GM21381 (cell line): ENCODE data around the gene TOX2.

ENCODE experiments used
- ATAC-seq: cut with Tn5 transposase; IDR thresholded peaks from one replicate; pipeline ENCODE4 v1.9.1; 2021; ENCODE audit warnings: mild to moderate bottlenecking, moderate library complexity; ENCODE audit not compliant: unreplicated experiment

TOX2 gene

DNA sequence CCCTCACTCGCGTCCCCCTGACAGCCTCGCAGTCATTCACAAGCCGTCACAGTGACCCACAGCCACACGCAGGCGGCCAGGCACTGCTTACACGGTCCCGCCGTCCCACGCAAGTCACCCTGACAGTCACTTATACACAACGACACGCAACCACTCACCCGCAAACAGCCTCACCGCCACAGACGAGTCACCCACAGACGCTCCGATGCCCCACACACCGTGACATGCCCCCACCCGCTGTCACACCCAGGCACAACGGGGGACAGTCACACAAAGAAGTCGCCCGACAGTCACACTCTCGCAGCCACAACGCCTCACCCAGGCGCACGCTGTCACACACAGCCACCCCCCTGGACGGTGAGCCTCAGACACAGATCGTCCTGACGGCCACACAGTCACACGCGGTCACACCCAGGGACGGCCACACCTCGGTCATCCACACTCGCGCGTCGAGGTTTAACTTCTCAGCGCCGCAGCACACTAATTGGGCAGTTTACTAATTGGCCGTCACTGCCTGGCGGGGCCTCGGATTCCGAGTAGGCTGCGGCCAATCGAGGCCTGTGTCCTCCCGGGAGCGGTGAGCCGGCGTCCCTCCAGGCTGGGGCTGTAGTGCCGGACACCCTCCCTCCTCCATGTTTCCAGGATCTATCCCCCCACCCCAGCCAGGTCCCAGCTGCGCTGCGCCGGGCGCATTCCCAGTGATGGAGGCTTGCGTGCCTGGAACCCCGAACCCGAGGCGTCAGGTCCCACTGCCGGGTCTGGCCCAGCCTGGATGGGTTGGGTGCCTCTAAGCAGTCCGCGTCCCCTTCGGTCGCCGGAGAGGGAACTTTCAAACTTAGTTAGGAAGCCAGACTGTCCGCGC, 790 bp downstream of the TOX2 start:
- ATAC-seq, result no peak

DNA sequence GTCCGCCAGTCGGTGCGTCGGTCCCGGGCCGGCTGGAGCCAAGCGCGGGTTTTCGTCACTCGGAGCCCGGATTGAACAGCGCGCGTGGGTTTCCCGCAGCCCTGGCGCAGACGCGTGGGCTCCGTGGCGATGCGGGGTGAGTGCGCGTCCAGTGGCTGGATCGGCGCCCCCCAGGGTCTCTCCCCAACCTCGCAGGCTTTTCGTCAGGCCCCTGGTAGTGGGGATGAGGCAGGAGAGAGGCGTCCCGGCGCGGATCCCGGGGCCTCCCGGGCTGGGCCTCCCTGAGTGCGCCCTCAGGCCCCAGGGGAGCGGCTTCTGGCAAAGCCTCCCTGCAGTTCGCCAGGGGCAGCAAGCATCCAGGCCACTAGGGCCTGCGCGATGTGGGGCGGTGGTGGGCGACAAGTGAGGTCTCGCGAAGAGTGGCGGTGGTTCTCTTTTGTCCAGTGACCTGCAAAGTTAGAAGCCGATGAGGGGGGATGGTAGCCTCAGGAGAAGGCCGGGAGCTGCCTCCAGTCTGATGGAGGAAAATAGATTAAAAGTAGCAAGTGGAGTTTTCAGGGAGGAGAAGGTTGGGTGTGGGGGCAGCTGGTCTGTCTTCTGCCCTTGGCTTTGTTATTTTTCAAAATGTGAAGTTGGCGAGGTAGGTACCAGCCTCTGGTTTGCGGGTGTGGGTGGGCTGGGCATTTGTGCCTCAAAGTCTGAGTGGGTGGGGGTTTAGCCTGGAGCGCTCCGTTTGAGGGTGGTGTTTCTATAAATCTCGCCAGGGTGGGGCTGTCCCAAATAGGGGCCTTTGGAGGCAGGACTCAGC, 1.6 kb downstream of the TOX2 start:
- ATAC-seq, result no peak

DNA sequence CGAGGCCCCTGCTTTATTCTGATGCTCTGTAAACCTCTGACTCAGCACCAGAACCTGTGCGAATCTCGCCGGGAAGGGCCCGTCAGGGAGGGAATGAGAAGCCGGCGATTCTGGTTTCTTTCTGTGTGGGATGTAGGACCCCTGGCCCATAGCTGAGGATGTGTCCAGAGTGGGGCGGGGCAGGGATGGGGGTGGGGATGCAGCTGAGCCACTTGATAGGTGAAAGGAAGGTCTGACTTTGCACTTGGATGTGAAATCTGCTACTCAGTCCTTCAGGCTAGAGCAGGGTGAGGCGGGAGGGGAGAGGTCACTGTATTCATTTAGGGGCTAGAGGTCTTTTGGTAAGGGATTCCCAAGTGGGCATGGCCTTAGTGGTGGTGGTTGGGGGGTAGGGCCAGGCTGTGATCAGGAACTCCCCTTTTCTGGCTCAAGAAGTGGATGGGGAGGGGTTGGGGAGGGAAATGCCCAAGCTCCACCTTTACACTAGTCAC, 2.3 kb downstream of the TOX2 start:
- no peak for ATAC-seq

DNA sequence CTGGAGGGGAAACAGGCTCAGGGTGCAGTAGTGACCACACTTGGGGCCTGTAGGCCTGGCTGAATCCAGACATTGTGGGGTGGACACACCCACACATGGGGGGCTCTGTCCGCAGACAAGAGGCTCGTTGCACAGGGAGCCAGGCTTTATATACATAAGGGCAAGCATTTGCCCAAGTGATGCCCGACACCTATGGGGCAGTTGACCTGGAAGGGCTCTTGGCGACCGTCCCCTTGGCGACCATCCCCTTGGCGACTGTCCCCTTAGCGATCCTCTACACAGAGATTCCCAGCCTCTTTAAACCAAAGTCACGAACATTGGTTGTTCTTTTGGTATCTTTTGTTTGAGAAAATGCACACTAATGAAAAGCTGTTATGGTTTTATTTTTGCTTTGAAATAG, 2.7 kb downstream of the TOX2 start:
- no peak for ATAC-seq

DNA sequence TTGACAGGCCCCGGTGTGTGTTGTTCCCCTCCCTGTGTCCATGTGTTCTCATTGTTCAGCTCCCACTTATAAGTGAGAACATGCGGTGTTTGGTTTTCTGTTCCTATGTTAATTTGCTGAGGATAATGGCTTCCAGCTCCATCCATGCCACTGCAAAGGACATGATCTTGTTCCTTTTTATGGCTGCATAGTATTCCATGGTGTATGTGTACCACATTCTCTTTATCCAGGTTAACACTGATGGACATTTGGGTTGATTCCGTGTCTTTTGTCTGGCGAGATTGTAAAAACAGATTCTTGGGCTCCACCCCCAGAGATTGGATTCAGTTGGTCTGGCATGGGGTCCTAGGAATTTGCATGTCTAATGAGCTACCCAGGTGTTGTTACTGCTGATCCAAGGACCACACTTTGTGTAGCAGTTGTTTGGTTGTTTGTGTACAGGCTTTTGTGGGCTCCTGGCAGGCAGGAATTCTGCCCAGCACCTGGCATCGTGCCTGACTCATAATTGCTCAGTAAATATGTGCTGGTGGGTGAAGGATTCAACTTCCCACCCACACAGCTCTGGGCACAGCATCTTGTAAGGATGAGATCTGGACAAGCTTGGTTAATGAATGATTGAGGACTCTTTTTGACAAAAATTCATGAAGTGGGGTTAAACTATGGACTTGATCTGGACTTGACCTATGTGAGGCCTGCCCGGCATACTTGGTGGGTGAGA, 5.2 kb downstream of the TOX2 start:
- ATAC-seq, result no peak

DNA sequence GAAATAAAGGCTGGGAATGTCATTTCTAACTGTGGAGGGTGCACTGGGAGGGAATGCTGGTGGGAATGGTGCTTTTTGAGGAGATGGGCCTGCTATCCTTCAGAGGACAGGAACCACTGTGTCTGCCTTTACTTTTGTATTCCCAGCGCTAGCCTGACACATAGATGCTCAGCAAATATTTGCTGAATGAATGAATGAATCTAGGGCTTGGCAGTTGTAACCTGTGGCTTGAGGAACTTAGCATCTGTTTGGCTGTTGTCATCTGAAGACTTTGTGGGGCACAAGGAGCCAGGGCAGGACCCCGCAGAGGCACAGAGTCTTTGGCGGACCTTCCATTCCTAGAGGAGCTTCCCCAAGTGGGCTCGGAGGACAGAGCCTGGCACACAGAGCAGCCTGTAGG, 6.1 kb downstream of the TOX2 start:
- ATAC-seq, result no peak

DNA sequence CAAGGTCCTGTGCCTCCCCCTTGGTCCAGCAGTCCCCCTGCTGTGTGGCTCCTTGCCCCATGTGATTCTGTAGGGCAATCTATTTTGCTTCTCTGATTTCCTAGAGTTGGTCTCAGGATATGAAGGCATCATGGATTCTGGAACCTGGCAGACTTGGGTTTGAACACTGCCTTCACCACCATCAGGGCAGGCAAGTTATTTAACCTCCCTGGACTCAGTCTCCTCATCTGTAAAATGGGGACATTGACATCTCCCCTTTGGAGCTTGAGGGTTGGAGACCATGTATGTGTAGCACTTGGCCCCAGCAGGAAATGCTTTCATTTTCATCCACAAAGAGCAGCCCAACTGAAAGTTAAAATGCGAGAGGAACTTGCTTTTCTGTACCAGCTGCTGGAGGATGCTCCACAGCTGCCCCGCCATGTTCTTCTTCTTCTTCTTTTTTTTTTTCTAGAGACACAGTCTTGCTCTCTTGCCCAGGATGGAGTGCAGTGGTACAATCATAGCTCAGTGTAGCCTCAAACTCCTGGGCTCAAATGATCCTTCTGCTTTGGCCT, 6.7 kb downstream of the TOX2 start:
- peak; percentile 37 for ATAC-seq

DNA sequence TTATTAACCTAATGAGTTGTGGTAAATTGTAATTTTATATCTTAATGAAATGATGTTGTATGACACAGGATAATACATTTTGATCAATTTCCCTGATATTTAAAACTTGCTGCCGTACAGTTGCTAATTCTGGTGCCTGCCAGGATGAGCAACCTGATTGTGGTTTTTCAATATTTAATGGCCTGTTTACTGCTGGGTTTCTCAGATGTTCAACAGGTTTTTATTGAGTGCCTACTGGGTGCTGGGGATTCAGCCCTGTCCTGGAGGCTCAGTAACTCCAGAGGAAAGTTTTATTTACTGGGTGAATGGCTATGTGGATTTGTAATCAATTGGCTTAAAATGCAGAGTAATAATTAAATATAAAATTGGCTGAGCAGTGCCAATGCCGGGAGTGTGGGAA, 8.0 kb downstream of the TOX2 start:
- ATAC-seq, result no peak

DNA sequence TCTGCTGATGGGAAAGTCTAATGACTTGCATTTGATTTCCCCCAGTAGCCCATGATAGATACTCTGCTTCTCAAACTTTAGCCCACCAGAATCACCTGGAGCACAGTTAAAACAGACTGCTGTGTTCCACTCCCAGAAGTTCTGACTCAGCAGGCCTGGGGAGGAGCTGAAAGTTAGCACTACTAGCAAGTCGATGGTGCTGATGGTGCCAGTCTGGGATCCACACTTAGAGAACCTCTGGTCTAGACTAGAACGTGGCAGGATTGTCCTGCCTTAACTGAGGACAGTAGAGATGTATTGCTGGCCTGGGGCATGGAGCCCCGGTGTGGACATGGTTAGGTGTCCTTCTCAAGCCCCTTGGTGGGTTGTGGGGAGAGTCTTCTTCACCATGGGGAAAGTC, 8.7 kb downstream of the TOX2 start:
- no peak for ATAC-seq

DNA sequence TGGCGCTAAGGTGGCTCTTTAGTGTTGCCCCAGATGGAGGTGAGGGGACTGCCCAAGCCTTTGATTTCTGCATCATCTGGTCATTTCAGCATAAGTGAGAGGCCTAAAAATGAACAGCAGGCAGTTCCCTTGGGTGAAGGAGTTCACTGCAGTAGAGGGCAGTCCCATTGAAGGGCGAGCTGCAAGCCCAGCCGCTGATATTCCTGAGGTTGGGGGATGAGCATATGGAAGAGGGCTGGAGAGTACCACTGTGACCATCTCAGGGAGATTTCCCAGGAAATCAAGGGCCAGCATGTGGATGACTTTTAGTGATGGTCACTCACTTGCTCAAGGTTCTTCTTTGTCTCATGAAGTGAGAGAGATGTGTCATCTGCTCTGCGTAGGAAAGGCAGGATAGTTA, 9.3 kb downstream of the TOX2 start:
- no peak for ATAC-seq

DNA sequence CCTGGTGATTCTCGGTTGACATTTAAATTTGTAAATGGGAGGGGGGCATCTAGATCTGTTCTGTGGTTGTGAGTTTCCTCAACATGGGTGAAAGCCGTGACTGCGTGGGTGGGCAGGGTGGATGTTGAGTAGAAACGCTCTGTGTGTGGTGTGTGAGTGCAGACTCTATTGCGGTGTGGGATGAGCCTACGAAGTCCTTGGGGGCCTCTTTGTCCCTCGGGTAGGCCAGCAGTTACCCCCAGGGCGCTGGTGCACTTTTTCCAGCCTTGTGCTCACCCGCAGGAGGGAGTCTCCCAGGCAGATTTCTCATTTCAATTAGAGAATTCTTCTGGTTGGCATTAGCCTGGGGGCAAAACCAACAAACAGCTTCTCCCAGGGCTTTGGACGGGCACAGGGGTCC, 10.6 kb downstream of the TOX2 start:
- ATAC-seq, result no peak

DNA sequence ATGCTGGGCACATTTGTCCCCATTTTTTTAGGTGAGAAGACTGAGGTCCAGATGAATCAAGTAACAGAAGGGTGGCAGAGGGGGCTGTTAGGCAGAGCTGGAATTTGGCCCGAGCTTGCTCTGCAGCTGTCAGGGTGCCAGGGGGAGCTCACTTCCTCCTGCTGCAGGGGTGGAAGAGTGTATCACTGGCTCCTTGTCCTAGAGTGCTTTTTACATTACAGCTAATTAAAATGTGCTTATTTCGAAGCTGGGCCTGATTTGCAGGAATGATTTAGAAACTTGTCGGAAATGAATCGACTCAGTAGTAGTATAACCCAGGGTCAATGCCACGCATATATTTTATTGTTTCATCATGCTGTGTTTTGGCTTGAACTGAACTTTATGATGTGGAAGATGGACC, 11.1 kb downstream of the TOX2 start:
- no peak for ATAC-seq

DNA sequence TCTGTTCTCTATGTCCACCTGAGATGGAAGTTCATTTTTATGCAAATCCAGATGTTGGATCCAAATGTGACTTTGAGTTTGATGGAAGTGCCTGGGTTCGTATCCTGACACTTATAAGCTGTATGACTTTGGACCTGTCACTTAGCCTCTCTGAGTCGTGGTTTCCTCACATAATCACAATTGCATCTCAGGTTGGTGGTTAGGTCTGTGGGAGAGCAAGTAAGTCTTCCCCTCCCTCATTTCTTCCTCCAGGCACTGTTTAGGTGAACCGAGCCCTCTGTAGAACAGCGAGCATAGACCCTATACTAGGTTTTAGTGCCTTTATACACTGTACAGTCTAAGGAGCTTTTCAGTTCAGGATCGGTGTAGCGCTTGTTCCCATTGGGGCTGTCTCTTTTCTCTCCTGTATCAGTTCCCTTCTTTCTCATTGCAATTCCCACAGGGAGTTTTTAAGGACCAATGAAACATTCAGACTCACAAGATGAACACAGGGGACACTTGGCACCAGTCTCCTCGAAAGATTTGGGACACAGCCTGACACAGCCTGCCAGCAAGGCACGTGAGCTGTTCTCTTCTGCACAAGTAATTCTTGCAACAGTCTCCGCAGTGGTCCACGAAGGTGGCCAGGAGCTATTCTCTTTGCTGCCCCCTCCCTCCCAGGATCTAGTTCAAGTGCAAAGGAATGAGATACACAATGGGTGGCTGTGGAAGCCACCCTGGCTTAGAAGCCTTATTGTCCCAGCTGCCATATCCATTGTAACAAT, 11.8 kb downstream of the TOX2 start:
- no peak for ATAC-seq

DNA sequence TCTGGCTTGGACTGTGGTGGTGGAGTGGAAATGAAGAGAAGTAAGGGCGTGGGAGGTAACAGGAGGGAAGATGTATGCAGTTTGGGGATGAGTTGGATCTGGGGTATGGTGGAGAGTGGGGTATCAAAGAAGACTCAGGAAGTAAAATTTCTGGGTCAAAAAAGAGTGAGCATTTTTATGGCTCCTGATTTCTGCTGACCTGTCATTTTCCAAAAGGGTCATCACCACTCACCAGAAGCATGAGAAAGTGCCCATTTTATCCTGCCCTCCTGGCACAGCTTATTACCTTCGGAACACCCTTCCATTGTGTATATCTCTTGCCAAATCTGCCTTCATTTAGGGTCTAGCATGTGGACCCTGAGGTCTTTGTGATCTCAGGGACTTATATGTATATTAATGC, 17.3 kb downstream of the TOX2 start:
- ATAC-seq, result no peak

DNA sequence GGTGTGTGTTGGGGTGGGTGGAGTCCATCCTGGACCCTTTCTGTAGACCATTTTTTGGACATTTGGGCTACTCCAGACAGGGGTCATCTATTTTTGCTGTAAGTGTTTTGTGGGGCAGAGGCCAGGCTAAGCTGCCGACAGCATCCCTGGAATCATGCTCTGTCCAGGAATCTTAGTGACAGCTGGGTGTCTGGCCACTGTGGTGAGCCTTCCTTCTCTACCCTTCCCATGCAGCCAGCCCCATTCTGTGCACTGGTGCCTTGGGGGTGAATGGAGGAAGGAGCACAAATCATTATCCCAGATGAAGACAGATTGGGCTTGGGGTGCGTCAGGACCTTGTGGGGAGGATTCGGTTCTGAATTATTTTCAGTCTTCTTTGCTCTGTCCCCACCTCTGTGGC, 20.2 kb downstream of the TOX2 start:
- ATAC-seq, result no peak

DNA sequence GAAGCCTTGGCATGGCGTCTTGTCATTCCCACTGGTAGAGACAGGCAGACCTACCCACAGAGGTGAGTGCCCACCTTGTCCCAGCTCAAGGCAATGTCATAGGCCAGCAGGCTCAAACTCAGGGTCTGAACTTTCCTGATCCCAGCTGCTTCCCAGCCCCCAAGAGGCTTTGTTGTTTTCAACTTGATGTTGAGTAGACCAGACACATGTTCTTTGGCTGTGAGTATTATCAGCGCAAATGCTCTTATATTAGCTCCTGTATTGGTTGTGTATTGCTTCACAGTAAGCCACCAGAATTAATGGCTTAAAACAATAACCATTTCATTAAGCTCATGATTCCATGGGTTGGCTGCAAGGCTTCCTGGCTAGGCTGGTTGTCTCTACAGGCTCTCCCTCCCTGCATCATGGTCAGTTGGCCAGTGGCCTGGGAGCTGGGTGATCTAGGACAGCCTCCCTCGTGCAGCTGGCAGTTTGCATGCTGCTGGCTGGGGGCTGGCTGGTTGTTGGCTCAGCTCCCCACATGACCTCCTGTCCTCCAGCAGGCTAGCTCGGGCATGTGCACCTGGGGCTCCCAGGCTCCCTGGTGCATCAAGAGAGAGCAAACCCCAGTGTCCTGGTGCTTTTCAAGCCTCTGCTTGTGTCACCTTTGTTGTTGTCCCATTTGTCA, 21.6 kb downstream of the TOX2 start:
- no peak for ATAC-seq

DNA sequence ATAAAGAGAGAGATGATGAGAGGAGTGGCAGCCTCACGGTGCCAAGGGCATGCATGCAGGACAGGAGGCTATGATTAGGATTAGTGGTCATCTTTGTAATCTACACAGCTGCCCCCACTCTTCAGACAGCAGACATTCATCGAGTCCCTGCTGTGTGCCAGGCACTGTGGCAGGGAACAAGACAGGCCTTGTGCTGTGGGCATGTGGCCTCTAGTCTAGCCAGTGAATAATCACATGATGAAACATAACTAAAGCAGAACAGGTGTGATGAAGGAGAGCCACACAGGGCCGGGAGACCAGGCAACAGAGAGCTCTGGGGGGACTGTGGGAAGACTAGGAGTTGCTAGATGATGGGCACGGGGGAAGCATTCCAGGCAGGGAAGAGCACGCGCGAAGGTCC, 22.2 kb downstream of the TOX2 start:
- ATAC-seq, result no peak

DNA sequence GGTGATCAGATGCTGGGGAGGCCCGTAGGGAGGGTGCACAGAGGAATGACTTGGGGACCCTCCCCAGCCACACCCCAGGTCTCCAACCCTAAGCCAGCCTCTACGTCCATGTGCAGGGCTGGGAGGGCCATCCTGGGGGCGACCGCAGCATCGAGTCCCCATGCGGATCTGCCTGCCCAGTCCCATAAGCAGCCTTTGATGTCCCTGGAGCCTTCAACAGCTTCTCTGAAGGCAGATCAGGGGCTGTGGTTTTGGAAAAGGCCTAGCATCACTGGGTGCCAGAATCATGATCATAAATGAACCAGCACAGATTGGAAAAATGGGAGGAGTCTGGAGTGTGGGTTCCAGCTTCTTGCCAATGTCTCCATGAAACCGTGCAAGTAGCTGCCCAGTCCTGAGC, 22.9 kb downstream of the TOX2 start:
- no peak for ATAC-seq

DNA sequence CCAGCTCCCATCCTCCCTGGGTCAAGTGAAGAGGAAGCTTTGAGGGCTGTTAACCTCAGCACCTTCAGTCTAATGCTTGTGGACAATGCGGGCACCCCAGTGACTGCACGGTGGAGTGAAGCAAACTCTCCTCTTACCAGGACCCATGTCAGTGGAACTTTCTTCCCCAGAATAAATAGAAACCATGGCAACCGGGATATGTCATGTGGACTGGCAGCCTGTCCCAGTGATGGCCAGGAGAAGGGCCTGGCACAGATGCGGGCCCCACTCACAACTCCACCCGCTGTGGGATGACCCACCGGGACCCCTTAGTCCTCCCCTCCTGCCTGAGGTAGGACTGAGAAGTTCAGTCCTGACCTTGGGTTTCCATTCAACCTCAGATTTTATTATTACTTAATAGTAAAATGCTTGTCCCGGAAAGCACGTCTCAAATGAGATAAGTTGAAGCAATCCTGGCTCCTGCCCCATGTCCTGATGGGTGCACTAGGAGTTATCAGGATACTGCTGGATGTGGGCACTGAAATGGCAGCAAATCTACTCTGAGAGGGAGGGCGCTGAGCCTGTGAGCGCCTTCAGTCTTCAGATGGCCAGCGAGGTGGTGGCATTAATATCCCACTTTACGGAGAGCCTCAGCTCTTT, 23.5 kb downstream of the TOX2 start:
- ATAC-seq, result no peak
